Skeletal muscle tissue (tissue), 4 donors: ENCODE measurements around the gene PDE3B. TPM values are rescaled to one million over a fixed set of nuclear protein-coding genes. Genes with fewer than 3 reads are reported as not detected.
"Not testable (repeated sequence)": the region's sequence is repeated elsewhere in the genome, so short reads cannot be mapped to it uniquely, and the experiment has no call there.

ENCODE experiments used
- H3K27ac ChIP-seq: one replicate; pipeline ENCODE4 v1.7.0; 2013; ENCODE audit warnings: mild to moderate bottlenecking, low read depth, low read length, inconsistent platforms
- H3K27me3 ChIP-seq, 3 donors: one replicate each; pipeline ENCODE4 v1.7.0; 2013; ENCODE audit warnings: low read length in 3 of 3; ENCODE audit not compliant: control insufficient read depth in 3 of 3, insufficient read depth in 3 of 3
- H3K36me3 ChIP-seq, 3 donors: one replicate each; pipeline ENCODE4 v1.7.0; 2013; ENCODE audit warnings: low read length in 3 of 3; ENCODE audit not compliant: control insufficient read depth in 3 of 3, insufficient read depth in 3 of 3
- H3K4me1 ChIP-seq, 3 donors: one replicate each; pipeline ENCODE4 v1.7.0; 2013; ENCODE audit warnings: low read length in 3 of 3, mild to moderate bottlenecking in 3 of 3; ENCODE audit not compliant: control insufficient read depth in 3 of 3, insufficient read depth in 3 of 3
- H3K4me3 ChIP-seq, 3 donors: one replicate each; pipeline ENCODE4 v1.7.0; 2013; ENCODE audit warnings: low read length in 3 of 3
- H3K9ac ChIP-seq, 3 donors: one replicate each; pipeline ENCODE4 v1.7.0; 2013; ENCODE audit warnings: low read length in 3 of 3, mild to moderate bottlenecking in 3 of 3, moderate library complexity in 2 of 3, low read depth in 1 of 3
- H3K9me3 ChIP-seq, 3 donors: one replicate each; pipeline ENCODE4 v1.7.0; 2013; ENCODE audit warnings: low read length in 3 of 3; ENCODE audit not compliant: control insufficient read depth in 3 of 3
- total RNA-seq: library from RNA; depleted of rRNA; stranded (reverse); fragments of >200 nt; gene quantifications from one replicate; pipeline ENCODE4 v1.2.3, GENCODE V29; 2014
- donor health status: Osteomylitis.

The PDE3B gene
- total RNA-seq, 1 donor from 2014 or later: 5.2 TPM

GRCh38 chr11:14860511-14860910 is 216.9 kb downstream of the PDE3B start:
- Histone ChIP-seq H3K4me3 (no peak overlapping the region), H3K27me3 (no peaks in the 10 kb centered on the region), H3K9ac (no peak overlapping the region), H3K4me1 (no peaks in the 10 kb centered on the region), H3K27ac (no peak overlapping the region), H3K36me3 (no peaks in the 10 kb centered on the region), H3K9me3 (no peaks in the 10 kb centered on the region)

DNA sequence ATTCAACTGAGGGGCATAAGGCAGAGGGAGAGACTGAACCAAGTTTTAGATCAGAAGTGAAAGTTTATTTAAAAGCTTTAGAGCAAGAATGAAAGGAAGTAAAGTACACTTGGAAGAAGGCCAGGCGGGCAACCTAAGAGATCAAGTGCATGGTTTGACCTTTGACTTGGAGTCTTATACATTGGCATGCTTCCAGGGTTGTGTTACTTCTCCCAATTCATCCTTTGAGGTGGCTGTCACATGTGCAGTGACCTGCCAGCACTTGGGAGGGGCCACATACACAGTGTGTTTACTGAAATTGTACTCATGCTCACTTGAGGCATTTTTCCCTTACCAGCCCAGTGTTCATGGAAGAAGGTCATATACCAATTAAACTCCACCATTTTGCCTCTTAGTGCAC is 218.1 kb downstream of the PDE3B start:
- no peaks in the 10 kb centered on the region for H3K27me3 ChIP-seq
- H3K4me1 ChIP-seq: no peaks in the 10 kb centered on the region
- no peak overlapping the region for H3K27ac ChIP-seq
- no peaks in the 10 kb centered on the region for H3K36me3 ChIP-seq
- no peak overlapping the region for H3K9ac ChIP-seq
- no peaks in the 10 kb centered on the region for H3K9me3 ChIP-seq
- H3K4me3 ChIP-seq: no peak overlapping the region

DNA sequence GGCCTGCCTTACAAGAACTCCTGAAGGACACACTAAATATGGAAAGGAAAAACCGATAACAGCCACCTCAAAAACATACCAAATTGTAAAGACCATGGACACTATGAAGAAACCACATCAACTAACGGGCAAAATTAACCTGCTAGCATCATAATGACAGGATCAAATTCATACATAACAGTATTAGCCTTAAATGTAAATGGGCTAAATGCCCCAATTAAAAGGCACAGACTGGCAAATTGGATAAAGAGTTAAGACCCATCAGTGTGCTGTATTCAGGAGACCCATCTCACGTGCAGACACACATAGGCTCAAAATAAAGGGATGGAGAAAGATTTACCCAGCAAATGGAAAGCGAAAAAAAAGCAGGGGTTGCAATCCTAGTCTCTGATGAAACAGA is 220.2 kb downstream of the PDE3B start:
- H3K4me1 ChIP-seq, H3K27ac ChIP-seq, H3K27me3 ChIP-seq, H3K9ac ChIP-seq, H3K4me3 ChIP-seq, H3K36me3 ChIP-seq, H3K9me3 ChIP-seq: not testable (repeated sequence)

GRCh38 chr11:14872032-14872431 is 228.4 kb downstream of the PDE3B start:
- no peak overlapping the region for H3K9ac ChIP-seq
- H3K36me3 ChIP-seq: no peaks in the 10 kb centered on the region
- H3K9me3 ChIP-seq: no peaks in the 10 kb centered on the region
- no peaks in the 10 kb centered on the region for H3K27me3 ChIP-seq
- H3K27ac ChIP-seq: no peak overlapping the region
- no peak overlapping the region for H3K4me3 ChIP-seq
- no peaks in the 10 kb centered on the region for H3K4me1 ChIP-seq

DNA sequence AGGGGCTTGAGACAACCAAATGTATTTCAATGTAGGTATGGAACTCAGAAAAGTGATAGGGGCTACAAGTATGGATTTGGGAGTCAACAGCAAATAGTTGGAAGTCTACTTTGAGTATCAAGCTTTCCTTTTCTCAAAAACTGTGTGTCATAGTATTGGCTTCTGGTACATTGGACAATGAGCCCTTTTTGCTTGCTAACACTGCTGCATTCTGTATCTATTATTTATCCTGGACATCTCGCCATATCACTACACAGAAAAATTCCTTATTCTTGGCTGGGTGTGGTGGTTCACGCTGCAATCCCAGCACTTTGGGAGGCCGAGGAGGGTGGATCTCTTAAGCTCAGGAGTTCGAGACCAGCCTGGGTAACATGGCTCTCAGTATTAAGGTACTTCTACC is 230.0 kb downstream of the PDE3B start:
- H3K9me3 ChIP-seq: no peaks in the 10 kb centered on the region
- no peak overlapping the region for H3K9ac ChIP-seq
- H3K27ac ChIP-seq: no peak overlapping the region
- H3K36me3 ChIP-seq: peaks cover 2 to 5% (median 4%) of the 10 kb centered on the region in 3 donors
- no peaks in the 10 kb centered on the region for H3K4me1 ChIP-seq
- no peaks in the 10 kb centered on the region for H3K27me3 ChIP-seq
- no peak overlapping the region for H3K4me3 ChIP-seq

DNA sequence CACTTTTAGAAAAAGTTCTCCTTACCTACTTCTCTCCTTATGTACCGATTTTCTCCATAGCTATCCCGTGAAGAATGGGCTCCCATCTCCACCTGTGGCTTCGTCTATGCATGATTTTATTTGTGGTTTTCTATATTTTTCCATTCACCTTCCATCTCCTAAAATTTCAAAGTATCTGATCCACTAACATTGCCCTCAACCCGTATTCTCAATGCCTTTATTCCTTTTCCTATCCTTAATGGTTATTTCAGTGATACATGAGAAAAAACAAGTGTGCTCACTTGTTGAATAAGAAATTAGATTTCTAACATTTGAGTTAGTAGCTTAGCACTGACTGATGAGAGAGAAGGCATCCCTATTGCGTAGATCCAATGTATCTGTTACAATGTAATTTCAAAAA is 231.6 kb downstream of the PDE3B start:
- H3K27me3 ChIP-seq: no peaks in the 10 kb centered on the region
- peaks cover 2 to 10% (median 4%) of the 10 kb centered on the region in 3 donors for H3K36me3 ChIP-seq
- H3K27ac ChIP-seq: no peak overlapping the region
- no peaks in the 10 kb centered on the region for H3K9me3 ChIP-seq
- no peak overlapping the region for H3K4me3 ChIP-seq
- H3K9ac ChIP-seq: no peak overlapping the region
- no peaks in the 10 kb centered on the region for H3K4me1 ChIP-seq

- H3K36me3 ChIP-seq: peaks cover 2 to 10% (median 4%) of the 10 kb centered on the region in 3 donors
- H3K27me3 ChIP-seq: no peaks in the 10 kb centered on the region
- no peak overlapping the region for H3K4me3 ChIP-seq
- no peaks in the 10 kb centered on the region for H3K4me1 ChIP-seq
- no peaks in the 10 kb centered on the region for H3K9me3 ChIP-seq
- no peak overlapping the region for H3K27ac ChIP-seq
- no peak overlapping the region for H3K9ac ChIP-seq
Observed at GRCh38 chr11:14881576-14882193, 238.1 kb downstream of the PDE3B start.

DNA sequence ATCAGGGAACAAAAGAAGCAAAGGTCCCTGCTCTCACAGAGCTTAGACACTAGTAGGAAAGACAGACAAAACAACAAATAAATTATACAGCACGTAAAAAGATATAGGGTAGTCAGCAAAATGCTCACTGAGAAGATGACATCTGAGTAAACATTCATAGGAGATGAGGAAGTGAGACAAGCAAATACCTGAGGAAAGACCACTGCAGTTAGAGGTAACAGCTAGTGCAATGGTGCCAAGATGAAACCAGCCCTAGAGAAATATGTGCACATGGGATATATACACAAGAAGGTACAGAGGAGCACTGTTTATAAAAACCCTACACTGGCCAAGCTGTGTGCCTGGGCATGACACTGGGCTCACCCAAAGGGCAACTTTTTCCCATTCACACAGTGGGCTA is 238.6 kb downstream of the PDE3B start:
- Histone ChIP-seq H3K27me3 (no peaks in the 10 kb centered on the region), H3K9me3 (no peaks in the 10 kb centered on the region), H3K4me1 (no peaks in the 10 kb centered on the region), H3K27ac (no peak overlapping the region), H3K9ac (no peak overlapping the region), H3K4me3 (no peak overlapping the region), H3K36me3 (peaks cover 2 to 10% (median 4%) of the 10 kb centered on the region in 3 donors)

DNA sequence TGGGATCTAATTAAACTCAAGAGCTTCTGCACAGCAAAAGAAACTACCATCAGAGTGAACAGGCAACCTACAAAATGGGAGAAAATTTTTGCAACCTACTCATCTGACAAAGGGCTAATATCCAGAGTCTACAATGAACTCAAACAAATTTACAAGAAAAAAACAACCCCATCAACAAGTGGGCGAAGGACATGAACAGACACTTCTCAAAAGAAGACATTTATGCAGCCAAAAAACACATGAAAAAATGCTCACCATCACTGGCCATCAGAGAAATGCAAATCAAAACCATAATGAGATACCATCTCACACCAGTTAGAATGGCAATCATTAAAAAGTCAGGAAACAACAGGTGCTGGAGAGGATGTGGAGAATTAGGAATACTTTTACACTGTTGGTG is 240.1 kb downstream of the PDE3B start:
- not testable (repeated sequence) for H3K27me3 ChIP-seq, H3K9ac ChIP-seq, H3K4me1 ChIP-seq, H3K9me3 ChIP-seq, H3K36me3 ChIP-seq, H3K4me3 ChIP-seq, H3K27ac ChIP-seq

GRCh38 chr11:14884667-14885273 is 241.2 kb downstream of the PDE3B start:
- no peaks in the 10 kb centered on the region for H3K27me3 ChIP-seq
- no peak overlapping the region for H3K9ac ChIP-seq
- no peaks in the 10 kb centered on the region for H3K36me3 ChIP-seq
- H3K4me1 ChIP-seq: no peaks in the 10 kb centered on the region
- H3K27ac ChIP-seq: no peak overlapping the region
- no peaks in the 10 kb centered on the region for H3K9me3 ChIP-seq
- no peak overlapping the region for H3K4me3 ChIP-seq
